K562 (cell line): ENCODE data around the gene NCOA1. TPM values are rescaled to one million over a fixed set of nuclear protein-coding genes. Genes with fewer than 3 reads are reported as not detected.
A peak's percentile ranks its signal among the peaks of the same experiment; 100 is the strongest.

Source experiments
- BCLAF1 ChIP-seq, 2 experiments: fragments of 450-650 bp in 1 of 2; IDR thresholded peaks; 2 replicates each; pipeline ENCODE4 v1.6.1; 2011 to 2017; ENCODE audit warnings: low read depth in 2 of 2, antibody characterized with exemption in 1 of 2, borderline replicate concordance in 1 of 2, low read length in 1 of 2, mild to moderate bottlenecking in 1 of 2, mixed read lengths in 1 of 2; ENCODE audit not compliant: control insufficient read depth in 1 of 2
- FOSL1 ChIP-seq: fragments of 200-800 bp; sonication (Bioruptor generic); conservative IDR thresholded peaks from 2 replicates; pipeline ENCODE4 v1.6.1; 2016; ENCODE audit warnings: missing genetic modification characterization, missing compliant biosample characterization
- GTF2A2 ChIP-seq: IDR thresholded peaks from 2 replicates; pipeline ENCODE4 v1.6.1; 2016; ENCODE audit warnings: mild to moderate bottlenecking, missing genetic modification characterization, missing compliant biosample characterization
- HDAC1 ChIP-seq, 2 experiments: fragments of 450-650 bp; IDR thresholded peaks; 2 replicates each; pipeline ENCODE4 v1.6.1; 2016 to 2017; ENCODE audit warnings: inconsistent platforms in 1 of 2, mild to moderate bottlenecking in 1 of 2, moderate library complexity in 1 of 2
- JUN ChIP-seq, 2 experiments: sonication (generic) in 1 of 2; formaldehyde crosslinking in 1 of 2; IDR thresholded peaks; 2 replicates each; pipeline versions ENCODE4 v1.6.1 to v1.8.0; 2012 to 2022; ENCODE audit warnings: borderline replicate concordance in 2 of 2, mild to moderate bottlenecking in 2 of 2, improper control_type of control experiment in 1 of 2, low read depth in 1 of 2, low read length in 1 of 2, missing genetic modification reagents in 1 of 2
- KLF10 ChIP-seq: fragments of 250-450 bp; sonication (Bioruptor Pico); IDR thresholded peaks from 2 replicates; pipeline ENCODE4 v1.6.1; 2021; ENCODE audit warnings: matching md5 sums
- MAFF ChIP-seq: IDR thresholded peaks from 2 replicates; pipeline ENCODE4 v1.6.1; 2012; ENCODE audit warnings: low read length, improper control_type of control experiment
- MEF2A ChIP-seq: IDR thresholded peaks from 2 replicates; pipeline ENCODE4 v1.6.1; 2011; ENCODE audit warnings: low read depth, mild to moderate bottlenecking, low read length, moderate library complexity; ENCODE audit not compliant: control insufficient read depth
- NR0B1 ChIP-seq: fragments of 450-650 bp; IDR thresholded peaks from one replicate; pipeline ENCODE4 v1.6.1; 2018; ENCODE audit warnings: mild to moderate bottlenecking, moderate library complexity; ENCODE audit not compliant: partially characterized antibody
- PHF21A ChIP-seq: fragments of 450-650 bp; IDR thresholded peaks from 2 replicates; pipeline ENCODE4 v1.6.1; 2017; ENCODE audit warnings: low read depth, borderline replicate concordance
- SMARCA5 ChIP-seq: fragments of 450-650 bp; IDR thresholded peaks from 2 replicates; pipeline ENCODE4 v1.6.1; 2016
- SRSF9 ChIP-seq: fragments of 200-400 bp; formaldehyde crosslinking; IDR thresholded peaks from 2 replicates; pipeline ENCODE4 v1.6.1; 2017; ENCODE audit warnings: low read depth, low read length, borderline replicate concordance
- TCF7 ChIP-seq: sonication (generic); IDR thresholded peaks from 2 replicates; pipeline ENCODE4 v1.6.1; 2016; ENCODE audit warnings: antibody characterized with exemption, borderline replicate concordance
- XRCC5 ChIP-seq: fragments of 200-400 bp; formaldehyde crosslinking; IDR thresholded peaks from 2 replicates; pipeline ENCODE4 v1.6.1; 2017; ENCODE audit warnings: low read depth, mild to moderate bottlenecking, low read length
- ZBTB8A ChIP-seq: fragments of 450-650 bp; IDR thresholded peaks from 2 replicates; pipeline ENCODE4 v1.6.1; 2018; ENCODE audit warnings: mild to moderate bottlenecking, moderate library complexity; ENCODE audit not compliant: partially characterized antibody
- ZNF224 ChIP-seq: sonication (generic); formaldehyde crosslinking; IDR thresholded peaks from 2 replicates; pipeline ENCODE4 v1.8.0; 2022; ENCODE audit warnings: mild to moderate bottlenecking, missing genetic modification reagents
- ZNF561 ChIP-seq: fragments of 450-650 bp; formaldehyde crosslinking; conservative IDR thresholded peaks from 2 replicates; pipeline ENCODE4 v1.4.0; 2020; ENCODE audit warnings: mild to moderate bottlenecking, moderate library complexity
- polyA plus RNA-seq, 8 experiments: library from polyadenylated mRNA; depleted of rRNA in 4 of 8; stranded (reverse) in 5 of 8; unstranded in 3 of 8; fragments of >200 nt; fragmentation: Nextera tagmentation in 2 of 8; fragmentation: Illumina TruSeq in 1 of 8; extraction: Ambion mirVana in 2 of 8; extraction: Trizol in 1 of 8; gene quantifications; 2 replicates each; pipeline versions ENCODE4 v1.2.1 to v1.2.3, GENCODE V29; 2011 to 2014; ENCODE audit warnings: inconsistent platforms in 1 of 8, missing spikeins in 1 of 8
- total RNA-seq, 7 experiments: library from RNA; depleted of rRNA in 6 of 7; stranded (reverse); fragments of >200 nt in 6 of 7; fragmentation: Illumina TruSeq in 2 of 7; extraction: Trizol in 2 of 7; gene quantifications; 2 replicates each; pipeline versions ENCODE4 v1.2.1 to v1.2.3, GENCODE V29; 2011 to 2021; ENCODE audit warnings: low replicate concordance in 1 of 7
- TF ChIP-seq, protein P1 (sequence below), 2 experiments: IDR thresholded peaks; 2 replicates each; pipeline ENCODE4 v1.6.1; 2011; ENCODE audit warnings: borderline replicate concordance in 1 of 2, control low read depth in 1 of 2, low read depth in 1 of 2, low read length in 1 of 2, mild to moderate bottlenecking in 1 of 2, mixed read lengths in 1 of 2, moderate library complexity in 1 of 2; ENCODE audit not compliant: insufficient read depth in 1 of 2, insufficient read length in 1 of 2, poor library complexity in 1 of 2, severe bottlenecking in 1 of 2; ENCODE audit errors: extremely low read depth in 1 of 2
- TF ChIP-seq, protein P2 (sequence below): fragments of 150-350 bp; conservative IDR thresholded peaks from 2 replicates; pipeline ENCODE4 v1.6.1; 2014; ENCODE audit warnings: low read length

NCOA1 gene
- total and polyA plus RNA-seq, 9 of the 15 experiments (the other 6 are each of a cell fraction or from before 2014, with no cell fraction given) = 4.9 to 25.7 (median 17.0) TPM

GRCh38 chr2:24482251-24482971 lies 8.6 kb upstream of the NCOA1 start (continued):
- TF ChIP-seq SMARCA5 (no peak), BCLAF1 (IDR thresholded peaks at IDR 0.05; ENCODE audit: borderline replicate concordance in 1 of 2, control insufficient read depth in 1 of 2, low read depth in 2 of 2, low read length in 1 of 2) (no peak), MAFF (peak; percentile 76), ZNF224 (CRISPR knock-in tag) (no peak), MEF2A (no peak), NR0B1 (no peak), GTF2A2 (no peak), HDAC1 (IDR thresholded peaks at IDR 0.05) (0 out of 4 replicates have a peak, but pooled peaks of 1 of the 2 experiments have one; percentile 30), TCF7 (no peak), ZBTB8A (no peak), FOSL1 (peak; percentile 55), XRCC5 (no peak), KLF10 (CRISPR knock-in tag) (no peak), JUN (IDR thresholded peaks at IDR 0.05; ENCODE audit: borderline replicate concordance, low read depth, low read length) (no peak), JUN (CRISPR knock-in tag; IDR thresholded peaks at IDR 0.05; ENCODE audit: borderline replicate concordance) (no peak), ZNF561 (CRISPR knock-in tag) (no peak), SRSF9 (no peak), PHF21A (no peak)
- TF ChIP-seq, protein P1, sequence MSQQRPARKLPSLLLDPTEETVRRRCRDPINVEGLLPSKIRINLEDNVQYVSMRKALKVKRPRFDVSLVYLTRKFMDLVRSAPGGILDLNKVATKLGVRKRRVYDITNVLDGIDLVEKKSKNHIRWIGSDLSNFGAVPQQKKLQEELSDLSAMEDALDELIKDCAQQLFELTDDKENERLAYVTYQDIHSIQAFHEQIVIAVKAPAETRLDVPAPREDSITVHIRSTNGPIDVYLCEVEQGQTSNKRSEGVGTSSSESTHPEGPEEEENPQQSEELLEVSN (IDR thresholded peaks at IDR 0.05; ENCODE audit: borderline replicate concordance in 1 of 2, extremely low read depth in 1 of 2, insufficient read depth in 1 of 2, insufficient read length in 1 of 2, low read depth in 1 of 2, low read length in 1 of 2, poor library complexity in 1 of 2, severe bottlenecking in 1 of 2) = no peak
- TF ChIP-seq, protein P2, sequence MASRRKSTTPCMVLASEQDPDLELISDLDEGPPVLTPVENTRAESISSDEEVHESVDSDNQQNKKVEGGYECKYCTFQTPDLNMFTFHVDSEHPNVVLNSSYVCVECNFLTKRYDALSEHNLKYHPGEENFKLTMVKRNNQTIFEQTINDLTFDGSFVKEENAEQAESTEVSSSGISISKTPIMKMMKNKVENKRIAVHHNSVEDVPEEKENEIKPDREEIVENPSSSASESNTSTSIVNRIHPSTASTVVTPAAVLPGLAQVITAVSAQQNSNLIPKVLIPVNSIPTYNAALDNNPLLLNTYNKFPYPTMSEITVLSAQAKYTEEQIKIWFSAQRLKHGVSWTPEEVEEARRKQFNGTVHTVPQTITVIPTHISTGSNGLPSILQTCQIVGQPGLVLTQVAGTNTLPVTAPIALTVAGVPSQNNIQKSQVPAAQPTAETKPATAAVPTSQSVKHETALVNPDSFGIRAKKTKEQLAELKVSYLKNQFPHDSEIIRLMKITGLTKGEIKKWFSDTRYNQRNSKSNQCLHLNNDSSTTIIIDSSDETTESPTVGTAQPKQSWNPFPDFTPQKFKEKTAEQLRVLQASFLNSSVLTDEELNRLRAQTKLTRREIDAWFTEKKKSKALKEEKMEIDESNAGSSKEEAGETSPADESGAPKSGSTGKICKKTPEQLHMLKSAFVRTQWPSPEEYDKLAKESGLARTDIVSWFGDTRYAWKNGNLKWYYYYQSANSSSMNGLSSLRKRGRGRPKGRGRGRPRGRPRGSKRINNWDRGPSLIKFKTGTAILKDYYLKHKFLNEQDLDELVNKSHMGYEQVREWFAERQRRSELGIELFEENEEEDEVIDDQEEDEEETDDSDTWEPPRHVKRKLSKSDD = no peak
